HEK293 (cell line): ENCODE measurements around the gene GALNT2.
A peak's percentile ranks its signal among the peaks of the same experiment; 100 is the strongest.

ENCODE experiments used
- CTCF ChIA-PET: fragments of 350-600 bp; formaldehyde crosslinking; extraction: SDS; loops from one replicate; lab custom pipeline; 2021; ENCODE audit warnings: antibody characterized with exemption; lab: Yijun Ruan, JAX
- POLR2A ChIA-PET: fragments of 300-600 bp; formaldehyde crosslinking; extraction: SDS; loops from one replicate; lab custom pipeline; 2020; ENCODE audit warnings: antibody characterized with exemption, inconsistent platforms; lab: Yijun Ruan, JAX
- H3K27ac ChIP-seq: fragments of 200-500 bp; sonication (Bioruptor generic); 2 replicates; pipeline ENCODE4 v1.5.1; 2014; ENCODE audit warnings: low read depth, low read length, control low read depth, inconsistent platforms; ENCODE audit errors: extremely low read depth
- H3K36me3 ChIP-seq, 2 experiments: fragments of 200-500 bp in 1 of 2; sonication (Bioruptor generic) in 1 of 2; 1 replicate in 1 of 2; 2 replicates in 1 of 2; pipeline ENCODE4 v1.5.1; 2014 to 2017; ENCODE audit warnings: inconsistent platforms in 2 of 2, low read length in 2 of 2; ENCODE audit not compliant: control insufficient read depth in 2 of 2, insufficient read depth in 1 of 2
- H3K4me1 ChIP-seq: fragments of 200-500 bp; sonication (Bioruptor generic); 2 replicates; pipeline ENCODE4 v1.5.1; 2014; ENCODE audit warnings: mild to moderate bottlenecking, low read length, inconsistent platforms; ENCODE audit not compliant: control insufficient read depth, insufficient read depth
- H3K4me3 ChIP-seq: 2 replicates; pipeline ENCODE4 v1.5.1; 2011; ENCODE audit warnings: low read depth, mild to moderate bottlenecking, control low read depth, low read length, moderate library complexity
- H3K9me3 ChIP-seq: fragments of 200-500 bp; sonication (Bioruptor generic); 2 replicates; pipeline ENCODE4 v1.5.1; 2014; ENCODE audit warnings: low read depth, low read length, inconsistent platforms; ENCODE audit not compliant: control insufficient read depth, insufficient read depth
- EGR2 ChIP-seq: fragments of 450-650 bp; formaldehyde crosslinking; IDR thresholded peaks from 2 replicates; pipeline ENCODE4 v1.5.1; 2016; ENCODE audit warnings: low read depth, missing biosample characterization, missing genetic modification characterization
- KLF1 ChIP-seq: fragments of 450-650 bp; formaldehyde crosslinking; IDR thresholded peaks from 2 replicates; pipeline ENCODE4 v1.5.1; 2016; ENCODE audit warnings: missing biosample characterization, missing genetic modification characterization
- PATZ1 ChIP-seq: fragments of 450-650 bp; formaldehyde crosslinking; IDR thresholded peaks from 2 replicates; pipeline ENCODE4 v1.5.1; 2016; ENCODE audit warnings: missing biosample characterization, missing genetic modification characterization
- ZFHX2 ChIP-seq: fragments of 450-650 bp; formaldehyde crosslinking; conservative IDR thresholded peaks from 2 replicates; pipeline ENCODE4 v1.5.1; 2016; ENCODE audit warnings: missing biosample characterization, missing genetic modification characterization
- ZIC2 ChIP-seq: fragments of 450-650 bp; formaldehyde crosslinking; IDR thresholded peaks from 2 replicates; pipeline ENCODE4 v1.5.1; 2016; ENCODE audit warnings: missing biosample characterization, missing genetic modification characterization
- ZNF114 ChIP-seq: fragments of 450-650 bp; formaldehyde crosslinking; IDR thresholded peaks from 2 replicates; pipeline ENCODE4 v1.5.0; 2017; ENCODE audit warnings: missing biosample characterization, missing genetic modification characterization
- ZNF132 ChIP-seq: fragments of 450-650 bp; formaldehyde crosslinking; IDR thresholded peaks from 2 replicates; pipeline ENCODE4 v1.5.1; 2017; ENCODE audit warnings: missing biosample characterization, missing genetic modification characterization, borderline replicate concordance
- ZNF184 ChIP-seq: fragments of 450-650 bp; IDR thresholded peaks from 2 replicates; pipeline ENCODE4 v1.5.1; 2018; ENCODE audit warnings: missing biosample characterization, mild to moderate bottlenecking, missing genetic modification characterization
- ZNF221 ChIP-seq: fragments of 450-650 bp; formaldehyde crosslinking; IDR thresholded peaks from 2 replicates; pipeline ENCODE4 v1.5.1; 2017; ENCODE audit warnings: missing biosample characterization, missing genetic modification characterization, borderline replicate concordance
- ZNF335 ChIP-seq: fragments of 450-650 bp; formaldehyde crosslinking; conservative IDR thresholded peaks from 2 replicates; pipeline ENCODE4 v1.5.1; 2016; ENCODE audit warnings: missing biosample characterization, missing genetic modification characterization
- ZNF423 ChIP-seq: fragments of 450-650 bp; formaldehyde crosslinking; IDR thresholded peaks from 2 replicates; pipeline ENCODE4 v1.5.1; 2016; ENCODE audit warnings: missing biosample characterization, missing genetic modification characterization
- ZNF426 ChIP-seq: fragments of 450-650 bp; formaldehyde crosslinking; IDR thresholded peaks from 2 replicates; pipeline ENCODE4 v1.5.1; 2017; ENCODE audit warnings: missing biosample characterization, missing genetic modification characterization, mild to moderate bottlenecking, inconsistent platforms, moderate library complexity
- TF ChIP-seq, protein P1 (sequence below): fragments of 450-650 bp; formaldehyde crosslinking; IDR thresholded peaks from 2 replicates; pipeline ENCODE4; 2016; ENCODE audit warnings: missing biosample characterization, missing genetic modification characterization
- TF ChIP-seq, protein P2 (sequence below): fragments of 450-650 bp; formaldehyde crosslinking; IDR thresholded peaks from 2 replicates; pipeline ENCODE4 v1.5.1; 2017; ENCODE audit warnings: missing biosample characterization, missing genetic modification characterization

GALNT2 gene

DNA sequence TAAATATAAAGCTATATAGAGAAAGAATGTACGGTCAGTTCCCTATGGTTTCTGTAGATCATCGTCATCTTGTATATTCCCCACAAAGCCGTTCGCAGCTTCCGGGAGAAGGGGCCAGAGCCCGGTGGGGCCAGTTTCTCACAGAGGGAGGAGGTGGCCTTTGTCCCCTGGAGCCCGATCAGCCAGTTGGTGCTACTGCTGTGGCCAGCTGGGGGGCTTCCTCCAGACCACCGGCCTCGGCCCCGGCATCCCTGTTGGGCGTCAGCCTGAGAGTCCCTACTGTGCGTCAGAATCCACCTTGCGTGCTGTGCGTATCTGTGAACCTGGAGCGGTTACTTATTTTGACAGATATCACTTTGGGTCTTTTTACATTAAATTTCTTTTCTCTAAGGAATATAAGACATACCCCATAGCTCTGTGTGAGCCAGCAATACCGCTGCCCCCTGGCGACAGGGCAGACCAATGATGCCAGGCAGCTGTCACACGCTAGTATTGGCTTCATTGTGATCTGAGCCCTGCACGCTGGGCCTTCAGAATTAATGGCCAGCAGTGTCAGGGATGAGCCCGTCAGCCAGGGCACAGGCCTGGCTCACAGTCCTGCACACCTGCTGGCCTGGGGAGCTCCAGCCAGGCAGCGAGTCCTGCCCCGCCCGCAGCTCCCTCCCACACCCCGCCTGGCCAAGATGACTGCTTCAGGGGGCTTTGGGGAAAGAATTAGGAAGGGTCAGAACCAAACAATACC, 213.2 kb downstream of the GALNT2 start (continued):
- TF ChIP-seq, protein P1, sequence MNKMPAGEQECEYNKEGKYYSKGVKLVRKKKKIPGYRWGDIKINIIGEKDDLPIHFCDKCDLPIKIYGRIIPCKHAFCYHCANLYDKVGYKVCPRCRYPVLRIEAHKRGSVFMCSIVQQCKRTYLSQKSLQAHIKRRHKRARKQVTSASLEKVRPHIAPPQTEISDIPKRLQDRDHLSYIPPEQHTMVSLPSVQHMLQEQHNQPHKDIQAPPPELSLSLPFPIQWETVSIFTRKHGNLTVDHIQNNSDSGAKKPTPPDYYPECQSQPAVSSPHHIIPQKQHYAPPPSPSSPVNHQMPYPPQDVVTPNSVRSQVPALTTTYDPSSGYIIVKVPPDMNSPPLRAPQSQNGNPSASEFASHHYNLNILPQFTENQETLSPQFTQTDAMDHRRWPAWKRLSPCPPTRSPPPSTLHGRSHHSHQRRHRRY (tag by site-specific recombination), result no peak
- TF ChIP-seq, all 188 proteins: peak for 0

DNA sequence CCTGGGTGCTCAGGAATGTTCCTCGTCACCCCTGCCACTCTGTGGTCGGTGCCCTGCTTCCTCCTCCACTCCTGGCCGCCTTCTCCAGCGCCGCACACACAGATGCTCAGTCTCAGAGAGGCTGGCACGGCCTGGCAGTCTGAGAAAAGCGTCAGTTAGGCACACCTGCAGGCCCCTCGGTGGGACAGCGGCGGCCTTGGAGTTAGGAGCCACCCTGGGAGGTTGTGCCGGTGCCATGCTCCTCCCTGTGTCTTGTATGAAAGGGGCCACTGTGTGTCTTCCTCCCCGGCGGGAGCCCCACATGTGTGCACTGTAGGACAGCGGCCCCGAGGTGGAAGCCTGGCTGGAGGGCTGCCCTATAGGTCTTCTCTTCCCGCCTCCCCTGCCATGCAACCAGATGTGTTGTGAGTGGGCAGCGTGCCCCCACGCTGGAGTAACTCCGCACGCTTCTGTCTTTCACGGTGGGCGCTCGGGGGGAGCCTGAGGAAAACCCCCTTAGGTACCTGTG, 213.9 kb downstream of the GALNT2 start:
- ChIA-PET POLR2A (no interaction called here), CTCF (interaction anchor here (1.4 kb wide), 1 partner anchor 29 kb away, joined by 4 read pairs; no protein-coding TSS in a partner anchor)
- no peaks in the 10 kb centered on the region for H3K9me3 ChIP-seq
- no peak overlapping the region for H3K4me3 ChIP-seq
- no peak for TF ChIP-seq ZNF184 (tag by site-specific recombination)
- TF ChIP-seq ZIC2 (tag by site-specific recombination), result peak; percentile 90
- peaks cover 2 to 37% of the 10 kb centered on the region in 2 experiments for H3K36me3 ChIP-seq
- peak overlapping the region; percentile 52; the same call in 1 of the 2 replicates for H3K27ac ChIP-seq
- peaks cover 15% of the 10 kb centered on the region for H3K4me1 ChIP-seq

- POLR2A ChIA-PET, result interaction anchor here (0.6 kb wide), 1 partner anchor 1045 kb away, joined by 3 read pairs; no protein-coding TSS in a partner anchor
- H3K27ac ChIP-seq, result peak overlapping the region; percentile 52; the same call in 1 of the 2 replicates
These were observed 214.5 kb downstream of the GALNT2 start for GRCh38 chr1:230281556-230281955.

More at GRCh38 chr1:230281556-230281955, 214.5 kb downstream of the GALNT2 start:
- TF ChIP-seq, protein P2, sequence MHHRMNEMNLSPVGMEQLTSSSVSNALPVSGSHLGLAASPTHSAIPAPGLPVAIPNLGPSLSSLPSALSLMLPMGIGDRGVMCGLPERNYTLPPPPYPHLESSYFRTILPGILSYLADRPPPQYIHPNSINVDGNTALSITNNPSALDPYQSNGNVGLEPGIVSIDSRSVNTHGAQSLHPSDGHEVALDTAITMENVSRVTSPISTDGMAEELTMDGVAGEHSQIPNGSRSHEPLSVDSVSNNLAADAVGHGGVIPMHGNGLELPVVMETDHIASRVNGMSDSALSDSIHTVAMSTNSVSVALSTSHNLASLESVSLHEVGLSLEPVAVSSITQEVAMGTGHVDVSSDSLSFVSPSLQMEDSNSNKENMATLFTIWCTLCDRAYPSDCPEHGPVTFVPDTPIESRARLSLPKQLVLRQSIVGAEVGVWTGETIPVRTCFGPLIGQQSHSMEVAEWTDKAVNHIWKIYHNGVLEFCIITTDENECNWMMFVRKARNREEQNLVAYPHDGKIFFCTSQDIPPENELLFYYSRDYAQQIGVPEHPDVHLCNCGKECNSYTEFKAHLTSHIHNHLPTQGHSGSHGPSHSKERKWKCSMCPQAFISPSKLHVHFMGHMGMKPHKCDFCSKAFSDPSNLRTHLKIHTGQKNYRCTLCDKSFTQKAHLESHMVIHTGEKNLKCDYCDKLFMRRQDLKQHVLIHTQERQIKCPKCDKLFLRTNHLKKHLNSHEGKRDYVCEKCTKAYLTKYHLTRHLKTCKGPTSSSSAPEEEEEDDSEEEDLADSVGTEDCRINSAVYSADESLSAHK (tag by site-specific recombination), result no peak
- peak; percentile 13; the same call in 1 of the 2 replicates for TF ChIP-seq ZNF335 (tag by site-specific recombination)
- TF ChIP-seq ZNF132 (tag by site-specific recombination), result no peak
- TF ChIP-seq EGR2, result peak; percentile 63
- TF ChIP-seq ZNF423 (tag by site-specific recombination), result no peak
- no peak for TF ChIP-seq ZNF426 (tag by site-specific recombination)
- peak; percentile 63 for TF ChIP-seq ZFHX2 (tag by site-specific recombination)
- 0 out of 2 replicates have a peak, but pooled peaks have one; percentile 12 for TF ChIP-seq PATZ1
- TF ChIP-seq ZNF221 (tag by site-specific recombination), result no peak
- no peak for TF ChIP-seq ZNF114 (tag by site-specific recombination)
- peak; percentile 96 for TF ChIP-seq KLF1 (tag by site-specific recombination)
- H3K4me1 ChIP-seq, result peaks cover 15% of the 10 kb centered on the region
- CTCF ChIA-PET, result interaction anchor here (0.7 kb wide), 1 partner anchor 16 kb away, joined by 3 read pairs; no protein-coding TSS in a partner anchor
- peaks cover 0 to 31% of the 10 kb centered on the region in 2 experiments; a peak in 2 of 3 replicates for H3K36me3 ChIP-seq
- no peak overlapping the region for H3K4me3 ChIP-seq
- no peaks in the 10 kb centered on the region for H3K9me3 ChIP-seq
